HG02623 (cell line): ENCODE data around the gene ALDH3B1.

Source experiments
- ATAC-seq: cut with Tn5 transposase; IDR thresholded peaks from one replicate; pipeline ENCODE4 v1.9.1; 2021; ENCODE audit warnings: moderate library complexity; ENCODE audit not compliant: unreplicated experiment

ALDH3B1 gene

DNA sequence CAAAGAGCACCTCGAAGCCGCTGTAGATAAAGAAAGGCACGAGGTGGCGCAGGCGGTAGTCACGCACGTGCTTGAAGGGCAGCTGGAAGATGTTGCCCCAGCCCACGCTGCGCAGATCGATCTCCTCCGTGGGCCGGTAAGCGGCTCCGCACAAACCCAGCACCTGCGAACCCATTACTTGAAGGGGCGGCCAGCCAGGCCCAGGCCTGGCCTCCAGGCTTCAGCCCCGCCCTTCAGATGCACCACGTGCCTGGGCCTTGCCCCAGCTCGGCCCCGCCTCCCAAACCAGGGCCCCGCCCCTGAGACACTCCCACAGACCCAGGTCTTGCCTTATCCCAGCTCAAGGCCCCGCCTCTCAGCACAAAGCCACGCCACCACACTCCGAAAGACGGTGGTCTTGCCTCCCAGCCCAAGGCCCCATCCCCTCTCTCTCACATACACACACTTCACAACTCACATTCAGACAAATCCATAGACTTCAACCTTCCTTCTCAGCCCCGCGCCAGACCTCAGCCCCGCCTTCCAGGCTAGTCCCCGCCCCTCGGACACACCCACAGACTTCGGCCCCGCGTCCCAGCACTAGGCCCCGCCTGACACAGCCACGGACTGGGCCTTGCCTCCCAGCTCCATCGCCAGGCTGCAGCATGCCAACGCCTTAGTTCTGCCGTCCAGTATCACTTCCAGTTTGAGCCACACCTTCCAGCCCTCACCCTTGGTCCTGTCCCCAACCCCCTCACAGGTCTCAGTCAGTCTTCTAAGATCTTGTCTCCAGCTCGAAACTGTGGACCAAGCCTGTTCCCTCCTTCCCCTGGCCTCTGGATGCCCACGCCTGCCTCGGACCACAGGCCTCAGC is 13.3 kb upstream of the ALDH3B1 start:
- no peak for ATAC-seq

DNA sequence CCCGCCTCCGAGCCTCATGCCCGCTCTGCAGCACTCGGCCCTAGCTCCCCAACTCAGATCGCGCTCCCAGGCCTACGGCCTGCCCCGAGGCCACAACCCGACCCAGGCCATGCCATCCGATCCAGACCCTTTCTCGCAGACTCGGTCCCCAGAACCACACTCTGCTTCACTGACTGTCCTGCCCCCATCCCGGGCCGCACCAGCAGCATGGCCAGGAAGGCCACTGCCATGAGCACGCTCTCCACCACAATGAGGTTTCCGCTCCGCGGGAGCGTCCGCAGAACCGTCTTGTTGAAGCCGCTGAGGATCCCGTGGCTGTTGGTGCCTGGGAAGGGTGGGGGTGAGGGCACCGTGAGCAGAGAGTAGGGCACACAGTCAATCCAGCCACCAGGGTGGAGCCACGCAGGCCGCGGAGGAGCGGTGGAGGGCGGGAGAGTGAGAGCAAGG is 12.6 kb upstream of the ALDH3B1 start:
- no peak for ATAC-seq

DNA sequence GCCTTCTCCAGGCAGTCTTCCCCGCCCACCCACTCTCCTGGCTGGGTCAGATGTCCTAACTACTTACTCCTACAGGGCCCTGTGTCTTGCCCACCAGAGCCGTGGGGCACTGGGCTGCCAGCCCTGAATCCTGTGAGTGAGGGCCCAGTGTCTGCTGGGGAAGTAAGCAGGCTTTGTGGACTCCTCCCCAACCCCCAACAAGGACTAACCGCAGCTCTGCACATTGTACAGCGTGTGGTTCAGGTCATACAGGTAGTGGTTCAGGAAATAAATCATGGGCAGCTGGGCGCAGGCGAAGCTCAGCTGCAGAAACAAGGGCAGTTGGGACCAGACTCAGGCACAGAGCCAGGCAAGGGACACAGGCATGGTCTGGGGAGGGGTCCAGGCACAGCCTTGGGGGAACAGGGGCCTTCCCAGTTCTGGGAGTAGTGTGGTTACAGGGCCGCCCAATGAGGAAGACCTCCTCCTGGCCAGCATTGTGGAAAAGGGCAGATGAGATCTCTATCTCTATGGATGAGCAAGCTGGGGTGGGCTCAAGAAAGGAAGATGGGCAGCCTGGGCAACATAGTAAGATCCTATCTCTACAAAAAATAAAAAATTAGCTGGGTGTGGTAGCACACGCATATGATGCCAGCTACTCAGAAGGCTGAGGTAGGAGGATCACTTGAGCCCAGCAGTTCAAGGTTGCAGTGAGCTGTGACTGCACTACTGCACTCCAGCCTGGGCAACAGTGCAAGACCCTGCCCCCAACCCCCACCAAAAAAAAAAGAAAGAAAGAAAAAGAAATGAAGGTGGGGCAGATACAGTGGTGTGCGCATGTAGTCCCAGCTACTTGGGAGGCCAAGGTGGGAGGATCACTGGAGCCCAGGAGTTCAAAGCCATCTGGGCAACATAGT is 11.7 kb upstream of the ALDH3B1 start:
- no peak for ATAC-seq

DNA sequence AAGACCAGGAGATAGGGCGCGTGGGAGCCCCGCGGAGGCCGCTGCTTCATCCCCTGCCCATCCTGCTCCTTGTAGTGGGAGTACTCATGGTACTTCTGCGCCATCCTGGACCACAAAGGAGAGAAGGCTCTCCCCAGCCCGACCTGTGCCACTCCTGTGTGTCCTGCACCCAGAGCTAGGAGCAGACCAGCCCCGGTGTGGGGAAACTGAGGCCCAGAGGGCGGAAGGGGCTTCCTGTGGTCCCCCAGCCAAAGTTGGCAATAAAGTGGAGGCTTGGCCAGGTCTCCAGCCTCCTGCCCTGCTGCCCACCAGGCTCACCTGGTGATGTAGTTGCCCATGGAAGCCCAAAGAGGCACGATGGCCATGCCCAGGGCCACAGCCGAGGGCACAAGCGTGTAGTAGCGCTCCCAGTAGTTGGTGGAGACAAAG is 10.9 kb upstream of the ALDH3B1 start:
- ATAC-seq = no peak

DNA sequence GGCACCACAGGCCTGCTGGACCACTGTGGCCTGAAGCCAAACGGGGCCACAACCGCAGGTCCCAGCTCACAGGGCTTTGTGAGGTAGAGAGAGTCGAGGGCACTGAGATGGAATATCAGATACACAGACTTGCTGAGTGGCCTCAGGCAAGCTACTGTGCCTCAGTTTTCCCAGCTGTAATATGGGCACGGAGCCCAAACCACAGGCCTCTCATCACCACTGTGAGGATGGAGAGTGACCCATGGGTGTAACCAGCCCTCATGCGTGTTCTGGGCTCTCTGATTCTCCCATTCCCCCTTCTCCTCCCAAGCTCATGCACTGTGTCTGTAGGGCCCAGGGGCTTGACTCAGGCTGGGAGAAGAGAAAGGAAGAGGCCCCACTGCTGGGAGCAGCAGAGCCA is 10.4 kb upstream of the ALDH3B1 start:
- no peak for ATAC-seq

DNA sequence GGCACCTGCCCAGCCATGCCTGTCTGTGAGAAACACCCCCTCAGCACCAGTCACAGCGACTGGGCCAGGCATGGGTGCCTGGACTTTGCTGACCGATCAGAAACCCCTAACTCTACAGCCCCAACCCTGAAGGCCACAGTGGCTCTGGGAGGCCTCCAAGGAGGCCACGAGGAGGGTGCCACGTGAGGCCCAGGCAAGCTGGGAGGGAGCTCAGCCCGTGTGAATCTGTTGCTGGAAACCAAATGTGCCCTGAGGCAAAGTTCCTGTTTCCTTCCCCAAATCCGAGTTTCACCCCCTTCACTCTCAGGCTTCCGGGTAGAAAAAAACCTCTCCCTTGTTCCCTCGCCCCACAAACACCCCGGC is 7.6 kb upstream of the ALDH3B1 start:
- no peak for ATAC-seq

DNA sequence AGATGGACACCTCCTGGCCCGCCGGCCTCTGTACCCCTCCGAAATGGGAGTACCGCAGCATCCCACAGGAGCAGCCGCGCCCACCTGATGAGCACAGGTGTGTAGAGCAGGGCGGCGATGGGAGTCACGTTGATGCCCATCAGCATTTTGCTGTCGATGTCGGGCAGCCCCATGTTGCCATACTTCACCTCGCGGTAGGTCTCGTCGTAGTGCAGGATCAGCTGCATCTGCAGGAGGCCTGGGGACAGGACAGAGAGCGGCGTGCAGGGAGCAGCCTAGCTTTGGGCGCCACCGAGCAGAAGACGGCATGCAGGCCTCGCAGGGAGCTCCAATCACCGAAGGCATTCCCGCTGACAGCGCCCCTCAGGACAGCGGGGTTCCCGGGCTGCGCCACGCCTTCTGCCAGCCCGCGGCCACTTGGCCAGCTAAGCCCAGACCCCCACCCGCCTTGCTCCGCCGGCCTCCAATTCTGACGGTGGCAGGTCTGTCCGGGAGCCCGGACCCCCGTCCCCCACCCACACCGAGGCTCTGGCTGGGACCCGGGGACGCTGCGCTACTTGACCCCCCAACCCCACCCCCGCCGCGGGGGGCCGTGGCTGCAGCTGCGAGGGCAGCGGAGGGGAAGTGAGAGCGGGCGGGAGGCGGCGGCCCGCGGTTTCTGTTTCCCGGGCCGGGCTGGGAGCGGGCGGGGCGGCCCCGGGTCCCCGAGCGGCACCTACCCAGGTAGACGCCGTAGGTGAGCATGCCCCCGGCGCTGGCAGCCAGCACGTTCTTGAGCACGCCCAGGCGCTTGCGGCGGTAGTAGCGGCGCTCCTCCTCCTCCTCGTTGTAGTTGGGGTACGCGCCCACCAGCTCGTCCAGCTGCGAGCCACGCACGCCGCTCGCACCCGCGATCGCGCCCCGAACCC is 6.9 kb upstream of the ALDH3B1 start:
- no peak for ATAC-seq

DNA sequence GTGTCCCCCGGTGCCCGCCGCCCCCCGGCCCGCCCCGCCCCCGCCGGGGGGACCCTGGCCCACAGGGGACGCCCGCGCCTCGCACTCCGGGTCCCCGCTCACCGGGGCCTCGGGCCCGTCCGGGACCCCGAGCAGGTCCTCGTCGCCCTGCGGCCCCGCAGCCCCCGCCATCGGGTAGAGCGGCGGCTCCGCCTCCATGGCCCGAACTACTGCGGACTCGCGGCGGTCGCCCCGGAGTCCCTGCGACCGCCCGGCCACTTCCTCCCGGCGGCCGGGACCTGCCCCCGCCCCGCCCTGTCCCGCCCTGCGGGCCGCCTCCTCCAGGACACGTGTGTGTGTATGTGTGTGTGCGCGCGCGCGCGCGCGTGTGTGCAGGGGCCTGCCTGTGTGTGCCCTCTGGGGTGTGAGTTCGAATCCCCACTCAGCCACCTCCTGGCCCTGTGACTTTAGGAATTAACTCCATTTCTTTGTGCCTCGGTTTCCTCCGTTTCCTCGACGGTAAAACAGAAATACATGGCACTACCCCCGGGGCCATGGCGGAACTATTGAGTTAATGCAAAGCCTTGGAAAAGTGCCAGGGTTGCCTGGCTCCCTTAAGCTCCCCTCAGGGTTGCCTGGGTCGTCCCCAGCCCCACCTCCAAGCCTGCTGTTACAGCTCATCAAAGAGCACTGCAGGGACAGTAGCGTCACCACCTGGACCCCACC is 6.1 kb upstream of the ALDH3B1 start, which contains the start of gene UNC93B1:
UNC93B1 (minus strand) TSS at position 252 of the 705 bp plus-strand sequence; CDS start at position 198, 54 bp downstream.
- no peak for ATAC-seq

DNA sequence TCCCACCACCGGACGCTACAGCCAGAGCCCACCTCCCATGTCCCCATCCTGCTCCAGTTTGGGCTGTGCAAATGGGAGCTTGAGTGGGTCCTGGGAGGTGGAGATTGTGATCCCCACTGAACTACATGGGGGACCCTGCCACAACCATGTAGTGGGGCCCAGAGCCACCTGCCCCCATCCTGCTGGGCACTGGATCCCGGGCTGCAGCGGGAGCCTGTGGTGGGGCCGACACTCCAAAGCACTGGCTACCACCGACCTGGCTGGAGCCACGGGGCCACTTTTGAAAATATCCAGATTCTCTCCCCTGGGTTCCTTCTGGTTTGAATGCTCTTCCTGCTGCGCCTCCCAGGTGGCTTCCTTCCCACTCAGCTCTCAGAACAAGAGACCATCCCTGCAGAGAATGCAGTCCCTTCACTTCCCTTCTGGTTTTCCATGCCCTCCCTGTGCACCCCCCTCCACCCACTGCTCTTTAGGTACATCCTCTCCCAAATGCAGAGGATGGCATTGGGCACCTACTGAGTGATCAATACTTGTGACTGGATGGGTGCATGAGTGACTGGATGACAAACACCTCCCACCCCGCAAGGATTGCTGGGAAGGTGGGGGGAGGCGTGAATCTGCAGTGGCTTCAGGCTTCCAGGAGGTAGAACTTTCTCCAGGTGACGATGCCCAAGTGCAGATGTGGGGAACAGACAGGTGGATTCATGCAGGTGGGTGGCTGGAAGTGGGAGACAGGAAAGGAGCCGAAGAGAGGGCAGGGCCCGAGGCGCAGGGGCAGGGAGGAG is 5.4 kb upstream of the ALDH3B1 start:
- ATAC-seq = no peak

DNA sequence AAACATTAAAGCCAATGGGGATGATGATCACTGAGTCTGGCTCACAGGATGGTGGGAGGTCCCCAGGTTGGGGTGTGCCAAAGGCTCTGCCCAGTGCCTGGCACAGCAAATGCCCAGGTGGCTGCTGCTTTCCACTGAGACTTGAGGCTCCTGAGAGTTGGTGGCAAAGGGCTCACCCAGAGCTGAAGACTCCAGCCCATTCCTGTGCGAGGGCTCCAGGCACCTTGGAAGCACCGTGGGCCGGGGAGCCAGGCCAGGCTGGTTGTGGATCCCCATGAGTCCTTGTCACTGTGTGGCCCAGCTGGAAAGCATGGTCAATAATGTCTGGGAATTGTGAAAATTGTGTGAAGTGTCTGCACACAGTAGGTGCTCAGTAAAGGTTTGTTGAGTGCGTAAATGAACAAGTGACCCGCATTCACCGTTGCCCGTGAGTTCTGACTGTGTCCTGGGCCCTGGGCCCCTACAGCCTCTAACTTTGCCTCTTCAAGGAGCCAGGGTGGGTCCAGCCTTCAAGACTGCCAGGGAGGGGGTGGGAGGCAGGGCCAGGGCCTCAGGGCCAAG is 3.4 kb upstream of the ALDH3B1 start:
- no peak for ATAC-seq

DNA sequence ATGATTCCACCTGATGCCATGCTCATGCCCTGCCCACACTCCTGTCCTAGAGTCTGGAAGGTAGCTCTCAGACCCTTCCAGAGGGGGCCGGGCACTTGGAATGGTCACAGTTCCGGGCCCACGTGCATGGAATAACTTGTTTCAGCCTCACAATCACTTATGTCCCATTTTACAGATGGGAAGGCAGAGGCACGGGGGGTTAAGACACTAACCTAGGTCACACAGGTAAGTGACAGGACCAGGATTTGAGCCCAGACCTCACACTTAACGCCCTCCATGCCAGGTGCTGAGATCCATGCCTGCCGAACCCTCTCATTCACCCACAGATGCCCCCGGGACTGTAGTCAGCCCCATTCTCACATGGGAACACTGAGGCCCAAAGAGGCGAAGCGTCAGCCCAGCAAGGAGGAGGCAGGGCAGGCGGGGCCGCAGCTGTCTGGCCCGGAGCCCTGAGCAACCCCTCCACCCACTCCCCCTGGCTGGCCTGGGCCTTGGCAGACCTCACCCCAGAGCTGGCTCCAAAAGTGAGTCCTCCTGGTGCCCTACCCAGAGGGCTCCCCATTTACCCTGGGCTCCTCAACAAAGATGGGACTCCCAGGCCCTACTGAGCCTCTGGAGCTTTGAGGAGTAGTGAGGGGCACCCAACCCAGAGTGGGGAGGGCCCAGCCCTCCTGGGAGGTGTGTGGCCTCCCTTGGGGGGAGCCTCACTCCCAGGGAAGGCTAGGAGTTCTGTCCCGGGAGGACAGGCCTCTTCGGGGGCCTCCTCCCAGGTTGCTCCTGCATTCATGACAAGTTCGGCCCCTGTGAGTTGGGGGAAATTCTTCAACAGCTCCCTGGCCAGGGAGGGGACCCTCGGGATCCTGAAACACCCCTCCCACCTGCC is 2.4 kb upstream of the ALDH3B1 start:
- no peak for ATAC-seq

DNA sequence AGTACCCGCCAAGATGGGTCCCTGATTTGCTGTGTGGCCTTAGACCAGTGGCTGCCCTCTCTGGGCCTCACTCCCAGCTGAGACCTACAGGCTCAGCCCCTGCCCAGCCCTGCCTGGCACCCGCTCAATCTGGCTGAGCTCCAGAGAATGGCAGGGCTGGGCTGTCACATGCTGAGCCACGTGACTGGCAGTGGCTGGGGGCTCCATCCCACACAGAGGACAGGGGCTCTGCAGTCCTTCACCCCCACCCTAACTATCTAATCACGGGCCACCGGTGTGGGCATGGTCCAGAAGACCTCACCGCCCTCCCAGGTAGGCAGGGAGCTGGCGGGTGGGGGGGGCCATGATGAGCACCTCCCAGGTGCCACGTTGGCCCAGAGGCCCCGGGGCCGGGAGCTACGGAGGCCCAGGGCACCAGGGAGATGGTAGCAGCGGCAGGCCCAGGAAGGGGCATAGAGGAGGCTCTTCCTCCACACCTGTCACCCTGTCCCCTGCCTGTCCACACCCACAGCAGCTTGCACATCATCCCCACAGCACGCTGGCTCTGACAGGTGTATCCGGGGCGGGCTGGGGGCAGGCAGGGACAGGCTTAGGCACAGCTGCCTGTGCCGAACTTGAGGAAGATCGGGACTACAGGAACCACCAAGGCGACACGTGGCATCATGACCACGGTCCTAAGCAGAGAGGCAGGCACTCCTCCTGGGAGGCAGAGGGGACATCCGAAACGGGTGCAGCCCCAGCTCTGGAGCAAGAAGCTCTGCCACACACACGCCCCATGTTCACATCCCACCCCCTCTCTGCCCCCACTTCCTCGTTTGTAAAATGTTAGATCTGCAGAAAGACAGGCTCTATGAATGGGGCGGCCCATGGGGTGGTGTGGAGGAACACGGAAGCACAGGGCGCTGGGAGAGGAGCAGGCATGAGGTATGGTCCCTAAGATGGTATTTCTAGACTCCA is 1.5 kb upstream of the ALDH3B1 start:
- no peak for ATAC-seq

DNA sequence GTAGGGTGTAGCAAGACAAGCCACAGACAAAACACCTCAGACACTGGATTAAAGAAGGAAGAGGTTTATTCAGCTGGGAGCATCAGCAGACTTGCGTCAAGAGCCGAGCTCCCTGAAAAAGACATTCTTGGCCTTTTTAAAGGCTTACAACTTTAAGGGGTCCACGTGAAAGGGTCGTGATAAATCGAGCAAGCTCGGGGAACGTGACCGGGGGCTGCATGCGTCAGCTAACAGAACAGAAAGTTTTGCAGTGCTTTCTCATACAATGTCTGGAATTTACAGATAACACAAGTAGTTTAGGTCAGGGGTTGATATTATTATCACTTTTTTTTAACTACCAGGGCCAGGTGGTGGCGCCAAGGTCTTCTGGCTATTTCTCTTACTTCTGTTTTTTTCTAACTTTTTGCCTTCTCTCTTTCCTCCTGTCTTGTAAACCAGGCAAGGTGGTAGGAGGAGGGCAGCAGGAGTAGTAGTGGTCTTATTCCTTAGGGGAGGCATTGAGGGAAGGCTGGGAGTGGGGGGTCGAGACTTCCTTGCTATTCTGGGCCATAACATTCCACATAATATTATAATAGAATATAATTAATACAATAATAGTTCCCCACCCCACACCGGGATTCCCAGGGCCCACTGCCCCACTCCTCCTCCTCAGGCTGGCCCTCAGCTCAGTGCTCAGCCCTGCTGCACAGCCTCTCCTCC is 587 bp upstream of the ALDH3B1 start:
- no peak for ATAC-seq

DNA sequence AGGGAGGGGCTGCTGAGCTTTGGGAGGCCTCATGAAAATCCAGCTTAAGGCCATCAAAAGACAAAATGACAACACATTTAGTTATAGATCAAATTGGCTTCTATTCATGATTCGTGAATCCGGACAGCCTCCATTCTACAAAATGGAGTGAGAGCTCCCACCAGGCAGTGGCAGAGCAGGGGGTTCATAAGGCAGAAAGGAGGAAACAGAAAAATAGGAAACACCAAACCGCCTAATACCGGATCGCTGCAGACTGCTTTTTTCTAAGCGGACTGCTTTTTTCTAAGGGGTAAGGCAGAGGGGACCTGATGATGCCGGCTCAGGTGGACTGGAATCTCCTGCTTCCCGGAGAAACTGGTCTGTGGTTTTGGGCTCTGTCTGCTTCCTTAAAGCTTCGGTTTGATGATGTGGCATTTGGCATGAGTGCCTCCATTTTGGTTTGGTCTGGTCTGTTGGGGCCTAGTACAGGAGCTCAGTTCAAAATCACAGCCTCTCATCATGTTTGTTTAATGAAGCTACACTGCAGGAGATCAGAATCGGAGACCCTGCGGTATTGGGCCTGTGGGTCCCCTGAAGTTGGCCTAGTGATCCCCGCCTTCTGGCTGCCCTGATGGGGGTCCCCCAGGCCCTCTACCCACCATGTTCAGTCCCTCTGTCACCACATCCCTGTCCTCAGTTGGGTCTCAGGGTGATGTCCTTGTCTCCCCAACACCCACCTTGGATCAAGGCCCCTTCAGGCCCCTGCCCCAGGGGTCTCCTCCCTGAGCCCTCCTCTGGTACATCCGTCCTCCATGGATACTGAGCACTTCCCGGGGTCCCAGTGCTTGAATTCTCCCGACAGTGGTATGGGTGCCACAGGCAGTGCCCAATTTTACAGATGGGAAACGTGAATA is 1.2 kb downstream of the ALDH3B1 start:
- ATAC-seq = no peak
